ENCODE results near the gene TBCE. TPM values are rescaled to one million over a fixed set of nuclear protein-coding genes. Genes with fewer than 3 reads are reported as not detected.

Gene TBCE
- total and polyA plus RNA-seq, 9 of the 15 experiments (the other 6 are each of a cell fraction or from before 2014, with no cell fraction given), result 52.6 to 92.1 (median 82.1) TPM

DNA sequence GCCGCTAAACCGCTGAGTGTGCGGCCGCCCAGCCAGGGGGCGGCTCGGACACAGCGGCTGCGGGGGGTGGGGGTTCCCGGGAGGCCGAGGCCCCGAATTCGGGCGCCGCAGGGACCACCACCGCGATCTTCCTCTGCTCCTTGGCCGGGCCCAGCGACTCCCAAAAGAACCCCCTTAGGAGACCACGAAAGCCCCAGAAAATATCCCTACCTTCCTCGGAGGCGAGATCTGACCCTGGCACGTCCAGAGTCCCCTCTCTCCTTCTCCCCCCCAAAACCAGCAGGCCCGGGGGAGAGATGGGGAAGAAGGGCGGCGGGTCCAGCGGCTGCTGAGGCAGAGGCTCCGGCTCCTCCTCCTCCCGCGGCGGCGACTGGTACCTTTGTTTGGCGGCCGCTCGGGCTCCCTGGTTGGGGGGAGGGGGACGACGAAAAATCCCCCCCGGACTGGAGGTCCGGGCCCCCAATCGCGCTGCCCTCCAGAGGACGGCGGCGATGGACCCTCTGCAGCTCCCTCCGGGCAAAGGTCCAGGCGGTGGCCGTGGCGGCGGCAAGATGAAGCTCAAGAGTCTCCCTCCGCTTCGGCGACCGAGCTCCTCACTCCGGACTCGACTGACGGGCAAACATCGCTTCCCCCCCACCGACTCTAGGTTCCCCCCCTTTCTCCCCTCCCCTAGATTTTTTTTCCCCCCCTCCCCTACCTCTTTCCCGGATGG lies 39.5 kb upstream of the TBCE start, which contains the start of gene ARID4B (continued):
- TF ChIP-seq, protein P1, sequence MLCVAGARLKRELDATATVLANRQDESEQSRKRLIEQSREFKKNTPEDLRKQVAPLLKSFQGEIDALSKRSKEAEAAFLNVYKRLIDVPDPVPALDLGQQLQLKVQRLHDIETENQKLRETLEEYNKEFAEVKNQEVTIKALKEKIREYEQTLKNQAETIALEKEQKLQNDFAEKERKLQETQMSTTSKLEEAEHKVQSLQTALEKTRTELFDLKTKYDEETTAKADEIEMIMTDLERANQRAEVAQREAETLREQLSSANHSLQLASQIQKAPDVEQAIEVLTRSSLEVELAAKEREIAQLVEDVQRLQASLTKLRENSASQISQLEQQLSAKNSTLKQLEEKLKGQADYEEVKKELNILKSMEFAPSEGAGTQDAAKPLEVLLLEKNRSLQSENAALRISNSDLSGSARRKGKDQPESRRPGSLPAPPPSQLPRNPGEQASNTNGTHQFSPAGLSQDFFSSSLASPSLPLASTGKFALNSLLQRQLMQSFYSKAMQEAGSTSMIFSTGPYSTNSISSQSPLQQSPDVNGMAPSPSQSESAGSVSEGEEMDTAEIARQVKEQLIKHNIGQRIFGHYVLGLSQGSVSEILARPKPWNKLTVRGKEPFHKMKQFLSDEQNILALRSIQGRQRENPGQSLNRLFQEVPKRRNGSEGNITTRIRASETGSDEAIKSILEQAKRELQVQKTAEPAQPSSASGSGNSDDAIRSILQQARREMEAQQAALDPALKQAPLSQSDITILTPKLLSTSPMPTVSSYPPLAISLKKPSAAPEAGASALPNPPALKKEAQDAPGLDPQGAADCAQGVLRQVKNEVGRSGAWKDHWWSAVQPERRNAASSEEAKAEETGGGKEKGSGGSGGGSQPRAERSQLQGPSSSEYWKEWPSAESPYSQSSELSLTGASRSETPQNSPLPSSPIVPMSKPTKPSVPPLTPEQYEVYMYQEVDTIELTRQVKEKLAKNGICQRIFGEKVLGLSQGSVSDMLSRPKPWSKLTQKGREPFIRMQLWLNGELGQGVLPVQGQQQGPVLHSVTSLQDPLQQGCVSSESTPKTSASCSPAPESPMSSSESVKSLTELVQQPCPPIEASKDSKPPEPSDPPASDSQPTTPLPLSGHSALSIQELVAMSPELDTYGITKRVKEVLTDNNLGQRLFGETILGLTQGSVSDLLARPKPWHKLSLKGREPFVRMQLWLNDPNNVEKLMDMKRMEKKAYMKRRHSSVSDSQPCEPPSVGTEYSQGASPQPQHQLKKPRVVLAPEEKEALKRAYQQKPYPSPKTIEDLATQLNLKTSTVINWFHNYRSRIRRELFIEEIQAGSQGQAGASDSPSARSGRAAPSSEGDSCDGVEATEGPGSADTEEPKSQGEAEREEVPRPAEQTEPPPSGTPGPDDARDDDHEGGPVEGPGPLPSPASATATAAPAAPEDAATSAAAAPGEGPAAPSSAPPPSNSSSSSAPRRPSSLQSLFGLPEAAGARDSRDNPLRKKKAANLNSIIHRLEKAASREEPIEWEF (CRISPR knock-in tag; IDR thresholded peaks at IDR 0.05), result no peak
- TF ChIP-seq, protein P2, sequence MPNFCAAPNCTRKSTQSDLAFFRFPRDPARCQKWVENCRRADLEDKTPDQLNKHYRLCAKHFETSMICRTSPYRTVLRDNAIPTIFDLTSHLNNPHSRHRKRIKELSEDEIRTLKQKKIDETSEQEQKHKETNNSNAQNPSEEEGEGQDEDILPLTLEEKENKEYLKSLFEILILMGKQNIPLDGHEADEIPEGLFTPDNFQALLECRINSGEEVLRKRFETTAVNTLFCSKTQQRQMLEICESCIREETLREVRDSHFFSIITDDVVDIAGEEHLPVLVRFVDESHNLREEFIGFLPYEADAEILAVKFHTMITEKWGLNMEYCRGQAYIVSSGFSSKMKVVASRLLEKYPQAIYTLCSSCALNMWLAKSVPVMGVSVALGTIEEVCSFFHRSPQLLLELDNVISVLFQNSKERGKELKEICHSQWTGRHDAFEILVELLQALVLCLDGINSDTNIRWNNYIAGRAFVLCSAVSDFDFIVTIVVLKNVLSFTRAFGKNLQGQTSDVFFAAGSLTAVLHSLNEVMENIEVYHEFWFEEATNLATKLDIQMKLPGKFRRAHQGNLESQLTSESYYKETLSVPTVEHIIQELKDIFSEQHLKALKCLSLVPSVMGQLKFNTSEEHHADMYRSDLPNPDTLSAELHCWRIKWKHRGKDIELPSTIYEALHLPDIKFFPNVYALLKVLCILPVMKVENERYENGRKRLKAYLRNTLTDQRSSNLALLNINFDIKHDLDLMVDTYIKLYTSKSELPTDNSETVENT (CRISPR knock-in tag; IDR thresholded peaks at IDR 0.05), result peak; percentile 88; the same call in 1 of the 2 replicates
- TF ChIP-seq ZNF717 (CRISPR knock-in tag; IDR thresholded peaks at IDR 0.05) (no peak), NFIC (IDR thresholded peaks at IDR 0.05) (peak; percentile 49), YY1 (IDR thresholded peaks at IDR 0.05; ENCODE audit: borderline replicate concordance in 1 of 3, control insufficient read depth in 1 of 3, extremely low read depth in 1 of 3, insufficient read depth in 3 of 3, insufficient read length in 1 of 3, insufficient replicate concordance in 2 of 3, low read depth in 1 of 3, low read length in 2 of 3) (no peak), CSDE1 (IDR thresholded peaks at IDR 0.05) (no peak), ZNF444 (CRISPR knock-in tag; IDR thresholded peaks at IDR 0.05) (peak; percentile 77), U2AF1 (optimal IDR thresholded peaks at IDR 0.05; ENCODE audit: low read depth, low read length) (no peak), SIRT6 (IDR thresholded peaks at IDR 0.05; ENCODE audit: low read depth, low read length) (no peak), PHF8 (IDR thresholded peaks at IDR 0.05; ENCODE audit: borderline replicate concordance, low read length) (peak; percentile 73), NUFIP1 (IDR thresholded peaks at IDR 0.05; ENCODE audit: partially characterized antibody) (no peak), POLR2B (IDR thresholded peaks at IDR 0.05; ENCODE audit: low read depth, partially characterized antibody) (peak; percentile 58), FOXK2 (conservative IDR thresholded peaks at IDR 0.05 in 1 of 2, IDR thresholded peaks at IDR 0.05 in 1 of 2; ENCODE audit: low read depth in 2 of 2) (no peak), MAZ (CRISPR knock-in tag; conservative IDR thresholded peaks at IDR 0.05 in 1 of 2, IDR thresholded peaks at IDR 0.05 in 1 of 2) (peak; percentile 38 to 56; a peak in 2 of 4 replicates), PYGO2 (tag; IDR thresholded peaks at IDR 0.05) (no peak), MED1 (CRISPR knock-in tag; IDR thresholded peaks at IDR 0.05; ENCODE audit: borderline replicate concordance) (no peak), NCOA4 (IDR thresholded peaks at IDR 0.05; ENCODE audit: partially characterized antibody) (no peak)
